Measurements from ENCODE around the gene TTC27.
A peak's percentile ranks its signal among the peaks of the same experiment; 100 is the strongest.
"Not testable (repeated sequence)": the region's sequence is repeated elsewhere in the genome, so short reads cannot be mapped to it uniquely, and the experiment has no call there.

TTC27 gene

GRCh38 chr2:32632089-32632488 is 4.2 kb downstream of the TTC27 start:
- Histone ChIP-seq H3K27me3 (ENCODE audit: insufficient read depth, low read length, poor library complexity) (no peaks in the 10 kb centered on the region), H3K4me2 (ENCODE audit: insufficient read depth, low read length) (peak overlapping the region; percentile 8; the same call in 1 of the 2 replicates), H4K20me1 (ENCODE audit: insufficient read depth, low read length) (no peaks in the 10 kb centered on the region), H3K4me1 (ENCODE audit: insufficient read depth, low read length) (peaks cover 20% of the 10 kb centered on the region), H3K79me2 (ENCODE audit: insufficient read depth, low read length) (peaks cover 20% of the 10 kb centered on the region), H2AFZ (ENCODE audit: low read depth, low read length) (no peak overlapping the region), H3K9me3 (ENCODE audit: insufficient read depth, low read length, severe bottlenecking) (no peaks in the 10 kb centered on the region), H3K9ac (ENCODE audit: low read depth, low read length) (no peak overlapping the region), H3K4me3 (ENCODE audit: low read depth in 1 of 2, low read length in 2 of 2) (no peak overlapping the region), H3K27ac (ENCODE audit: low read length) (no peak overlapping the region), H3K36me3 (ENCODE audit: insufficient read depth, low read length) (peaks cover 47% of the 10 kb centered on the region)
- no peak for TF ChIP-seq EZH2 (IDR thresholded peaks at IDR 0.05; ENCODE audit: borderline replicate concordance, low read depth, low read length, severe bottlenecking)
- TF ChIP-seq, protein P1, sequence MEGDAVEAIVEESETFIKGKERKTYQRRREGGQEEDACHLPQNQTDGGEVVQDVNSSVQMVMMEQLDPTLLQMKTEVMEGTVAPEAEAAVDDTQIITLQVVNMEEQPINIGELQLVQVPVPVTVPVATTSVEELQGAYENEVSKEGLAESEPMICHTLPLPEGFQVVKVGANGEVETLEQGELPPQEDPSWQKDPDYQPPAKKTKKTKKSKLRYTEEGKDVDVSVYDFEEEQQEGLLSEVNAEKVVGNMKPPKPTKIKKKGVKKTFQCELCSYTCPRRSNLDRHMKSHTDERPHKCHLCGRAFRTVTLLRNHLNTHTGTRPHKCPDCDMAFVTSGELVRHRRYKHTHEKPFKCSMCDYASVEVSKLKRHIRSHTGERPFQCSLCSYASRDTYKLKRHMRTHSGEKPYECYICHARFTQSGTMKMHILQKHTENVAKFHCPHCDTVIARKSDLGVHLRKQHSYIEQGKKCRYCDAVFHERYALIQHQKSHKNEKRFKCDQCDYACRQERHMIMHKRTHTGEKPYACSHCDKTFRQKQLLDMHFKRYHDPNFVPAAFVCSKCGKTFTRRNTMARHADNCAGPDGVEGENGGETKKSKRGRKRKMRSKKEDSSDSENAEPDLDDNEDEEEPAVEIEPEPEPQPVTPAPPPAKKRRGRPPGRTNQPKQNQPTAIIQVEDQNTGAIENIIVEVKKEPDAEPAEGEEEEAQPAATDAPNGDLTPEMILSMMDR (IDR thresholded peaks at IDR 0.05; ENCODE audit: borderline replicate concordance, extremely low read depth, low read length, poor library complexity, severe bottlenecking), result no peak
- DNase-seq, result no peak
- ATAC-seq (ENCODE audit: insufficient read depth, low read depth), result no peak

- Histone ChIP-seq H3K4me3 (ENCODE audit: low read depth in 1 of 2, low read length in 2 of 2) (no peak overlapping the region), H3K27ac (ENCODE audit: low read length) (no peak overlapping the region), H3K79me2 (ENCODE audit: insufficient read depth, low read length) (peaks cover 19% of the 10 kb centered on the region), H3K27me3 (ENCODE audit: insufficient read depth, low read length, poor library complexity) (no peaks in the 10 kb centered on the region), H3K9me3 (ENCODE audit: insufficient read depth, low read length, severe bottlenecking) (no peaks in the 10 kb centered on the region), H4K20me1 (ENCODE audit: insufficient read depth, low read length) (no peaks in the 10 kb centered on the region), H3K4me2 (ENCODE audit: insufficient read depth, low read length) (no peak overlapping the region), H3K36me3 (ENCODE audit: insufficient read depth, low read length) (peaks cover 53% of the 10 kb centered on the region), H3K4me1 (ENCODE audit: insufficient read depth, low read length) (peaks cover 15% of the 10 kb centered on the region), H3K9ac (ENCODE audit: low read depth, low read length) (no peak overlapping the region), H2AFZ (ENCODE audit: low read depth, low read length) (no peak overlapping the region)
- DNase-seq, result no peak
- no peak for TF ChIP-seq EZH2 (IDR thresholded peaks at IDR 0.05; ENCODE audit: borderline replicate concordance, low read depth, low read length, severe bottlenecking)
- TF ChIP-seq, protein P1 (IDR thresholded peaks at IDR 0.05; ENCODE audit: borderline replicate concordance, extremely low read depth, low read length, poor library complexity, severe bottlenecking), result no peak
- no peak for ATAC-seq (ENCODE audit: insufficient read depth, low read depth)
These were observed 5.2 kb downstream of the TTC27 start for GRCh38 chr2:32633040-32633439.

- H3K79me2 ChIP-seq (ENCODE audit: insufficient read depth, low read length); H3K4me3 ChIP-seq (ENCODE audit: low read depth in 1 of 2, low read length in 2 of 2); H2AFZ ChIP-seq (ENCODE audit: low read depth, low read length); H3K4me2 ChIP-seq (ENCODE audit: insufficient read depth, low read length); H3K4me1 ChIP-seq (ENCODE audit: insufficient read depth, low read length); H3K27ac ChIP-seq (ENCODE audit: low read length); DNase-seq; H3K27me3 ChIP-seq (ENCODE audit: insufficient read depth, low read length, poor library complexity); H3K9ac ChIP-seq (ENCODE audit: low read depth, low read length); H3K9me3 ChIP-seq (ENCODE audit: insufficient read depth, low read length, severe bottlenecking); H4K20me1 ChIP-seq (ENCODE audit: insufficient read depth, low read length); ATAC-seq (ENCODE audit: insufficient read depth, low read depth): not testable (repeated sequence)
- peaks cover 71% of the 10 kb centered on the region for H3K36me3 ChIP-seq (ENCODE audit: insufficient read depth, low read length)
These were observed 10.7 kb downstream of the TTC27 start for GRCh38 chr2:32638548-32638947.

DNA sequence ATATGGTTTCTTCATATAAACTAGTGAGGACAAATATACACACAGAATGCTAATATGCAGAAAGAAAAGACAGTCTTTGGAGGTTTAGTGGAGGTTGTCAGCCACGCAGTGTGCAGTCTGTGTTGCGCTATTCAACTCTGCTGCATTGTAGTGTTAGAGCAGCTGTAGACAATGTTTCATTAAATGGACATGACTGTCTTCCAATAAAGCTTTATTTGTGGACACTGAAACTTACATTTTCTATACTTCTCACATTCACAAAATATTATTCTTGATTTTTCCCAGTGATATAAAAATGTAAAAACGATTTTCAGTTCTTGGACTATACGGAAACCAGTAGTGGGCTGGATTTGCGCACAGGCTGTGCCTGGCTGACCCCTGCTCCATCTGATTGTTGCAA is 13.3 kb downstream of the TTC27 start:
- H3K27ac ChIP-seq (ENCODE audit: low read length), result no peak overlapping the region
- H2AFZ ChIP-seq (ENCODE audit: low read depth, low read length), result no peak overlapping the region
- no peak overlapping the region for H3K4me3 ChIP-seq (ENCODE audit: low read depth in 1 of 2, low read length in 2 of 2)
- TF ChIP-seq, protein P1 (IDR thresholded peaks at IDR 0.05; ENCODE audit: borderline replicate concordance, extremely low read depth, low read length, poor library complexity, severe bottlenecking), result no peak
- no peak for TF ChIP-seq EZH2 (IDR thresholded peaks at IDR 0.05; ENCODE audit: borderline replicate concordance, low read depth, low read length, severe bottlenecking)
- peaks cover 57% of the 10 kb centered on the region for H3K36me3 ChIP-seq (ENCODE audit: insufficient read depth, low read length)
- no peak overlapping the region for H3K9ac ChIP-seq (ENCODE audit: low read depth, low read length)
- H3K4me1 ChIP-seq (ENCODE audit: insufficient read depth, low read length), result no peaks in the 10 kb centered on the region
- no peak overlapping the region for H3K4me2 ChIP-seq (ENCODE audit: insufficient read depth, low read length)
- H4K20me1 ChIP-seq (ENCODE audit: insufficient read depth, low read length), result no peaks in the 10 kb centered on the region
- DNase-seq (no peak), ATAC-seq (ENCODE audit: insufficient read depth, low read depth) (no peak)
- no peaks in the 10 kb centered on the region for H3K79me2 ChIP-seq (ENCODE audit: insufficient read depth, low read length)
- H3K27me3 ChIP-seq (ENCODE audit: insufficient read depth, low read length, poor library complexity), result no peaks in the 10 kb centered on the region
- H3K9me3 ChIP-seq (ENCODE audit: insufficient read depth, low read length, severe bottlenecking), result no peaks in the 10 kb centered on the region

Measured in DND-41 (cell line).